KBM-7 (cell line): ENCODE data around the gene ATP8B4.

Experiments
- DNase-seq: peaks from one replicate; pipeline ENCODE4 v3.0.0-alpha.2; 2015
- in situ Hi-C: fragments of 300-500 bp; cut with MboI; formaldehyde crosslinking; loops from 2 replicates; pipeline ENCODE4 v1.14.3; 2020; ENCODE audit warnings: low sequenced_read_pairs, low pct_unique_long_range_greater_than_20kb, mixed read lengths

The ATP8B4 gene

GRCh38 chr15:50071551-50072258, 47.3 kb downstream of the ATP8B4 start:
- in situ Hi-C loops: no loop called here
- no peak for DNase-seq

DNA sequence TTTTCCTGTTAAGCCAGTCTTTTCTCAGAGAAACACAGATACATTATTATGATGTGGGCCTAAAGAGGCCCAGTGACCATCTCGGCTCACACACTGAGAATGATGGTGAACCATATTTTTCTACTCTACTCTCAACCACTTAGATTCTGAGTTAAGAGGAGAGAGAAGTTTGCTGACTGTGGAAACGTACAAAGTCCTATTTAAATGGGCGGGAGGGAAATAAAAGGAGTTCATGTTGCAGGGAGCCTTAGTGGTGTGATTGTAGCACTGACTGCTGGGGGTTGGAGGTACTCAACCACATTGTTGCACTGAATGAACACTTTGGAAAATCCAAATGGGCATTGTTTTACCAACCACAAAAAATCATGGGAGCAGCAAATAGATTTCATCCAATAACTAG, 51.0 kb downstream of the ATP8B4 start:
- no peak for DNase-seq
- in situ Hi-C loops: no loop called here

GRCh38 chr15:50067254-50067653, 51.8 kb downstream of the ATP8B4 start:
- in situ Hi-C loops: no loop called here
- DNase-seq: no peak

- in situ Hi-C loops: no loop called here
- peak; percentile 57 for DNase-seq
Measured at GRCh38 chr15:50066666-50067065, 52.4 kb downstream of the ATP8B4 start.

DNA sequence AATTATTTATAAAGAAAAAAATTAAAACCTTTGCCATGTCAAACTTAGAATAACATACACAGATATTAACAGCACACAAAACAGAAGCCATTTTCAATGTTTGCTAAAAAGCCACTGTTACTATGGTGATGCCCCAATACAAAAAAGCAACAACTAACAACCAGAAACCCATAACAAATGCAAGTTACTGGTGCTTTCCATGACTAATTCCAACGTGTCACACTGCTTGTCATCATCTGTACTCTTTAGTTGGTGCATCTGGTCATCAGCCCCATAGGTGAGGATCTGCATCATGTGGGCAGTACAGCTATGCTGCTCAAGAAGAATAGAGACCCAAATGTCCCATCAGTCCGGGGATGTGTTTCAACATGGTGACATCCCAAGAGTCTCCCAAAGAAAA, 52.8 kb downstream of the ATP8B4 start:
- in situ Hi-C loops: no loop called here
- DNase-seq: peak; percentile 72

GRCh38 chr15:50065279-50065678, 53.8 kb downstream of the ATP8B4 start:
- in situ Hi-C loops: no loop called here
- peak; percentile 89 for DNase-seq

DNA sequence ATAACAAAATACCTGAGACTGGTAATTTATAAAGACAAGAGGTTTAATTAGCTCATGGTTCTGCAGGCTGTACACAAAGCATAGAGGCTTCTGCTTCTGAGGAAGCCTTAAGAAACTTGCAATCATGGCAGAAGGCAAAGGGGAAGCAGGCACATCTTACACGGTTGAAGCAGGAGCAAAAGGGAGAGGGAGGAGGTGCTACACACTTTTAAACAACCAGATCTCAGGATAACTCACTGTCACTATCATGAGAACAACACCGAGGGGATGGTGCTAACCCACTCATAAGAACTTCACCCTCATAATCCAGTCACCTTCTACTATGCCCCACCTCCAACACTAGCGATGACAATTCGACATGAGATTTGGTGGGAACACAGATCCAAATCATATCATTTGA, 54.4 kb downstream of the ATP8B4 start:
- in situ Hi-C loops: no loop called here
- peak; percentile 86 for DNase-seq

GRCh38 chr15:50063226-50063625, 55.8 kb downstream of the ATP8B4 start:
- DNase-seq: no peak
- in situ Hi-C loops: no loop called here

- in situ Hi-C loops: no loop called here
- no peak for DNase-seq
Measured at GRCh38 chr15:50061503-50061902, 57.5 kb downstream of the ATP8B4 start.

GRCh38 chr15:50059883-50060282, 59.1 kb downstream of the ATP8B4 start:
- in situ Hi-C loops: no loop called here

DNA sequence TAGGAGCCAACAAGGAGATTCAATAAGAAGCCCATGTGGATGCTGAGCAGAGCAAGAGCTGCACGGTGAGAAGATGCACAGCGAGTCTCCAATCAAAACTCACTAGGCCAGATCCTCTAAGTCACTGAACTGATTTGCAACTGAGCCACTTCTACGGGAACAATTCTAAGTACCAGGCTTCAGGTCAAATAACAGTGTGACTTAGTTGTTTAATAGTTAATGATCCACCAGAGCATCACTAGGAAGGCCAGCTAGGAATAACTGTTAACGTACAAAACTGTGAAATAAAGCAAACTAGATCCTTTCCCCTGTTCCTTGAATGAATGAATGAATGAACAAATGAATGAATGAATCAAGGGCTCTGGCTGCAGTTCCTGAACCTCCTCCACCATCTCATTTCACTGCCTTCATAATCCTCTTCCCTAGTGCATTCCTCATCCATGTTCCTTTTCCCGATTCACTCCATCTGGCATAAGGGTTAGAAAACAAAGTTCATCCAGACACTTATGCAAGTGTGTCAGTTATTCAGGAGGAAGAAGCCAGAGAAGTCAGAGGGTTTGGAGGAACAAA, 59.7 kb downstream of the ATP8B4 start:
- in situ Hi-C loops: no loop called here

More at GRCh38 chr15:50059883-50060282, 59.1 kb downstream of the ATP8B4 start:
- no peak for DNase-seq

GRCh38 chr15:50057905-50058639, 61.0 kb downstream of the ATP8B4 start:
- in situ Hi-C loops: no loop called here
- DNase-seq: no peak

More for the DNA sequence above, 59.7 kb downstream of the ATP8B4 start:
- no peak for DNase-seq

DNA sequence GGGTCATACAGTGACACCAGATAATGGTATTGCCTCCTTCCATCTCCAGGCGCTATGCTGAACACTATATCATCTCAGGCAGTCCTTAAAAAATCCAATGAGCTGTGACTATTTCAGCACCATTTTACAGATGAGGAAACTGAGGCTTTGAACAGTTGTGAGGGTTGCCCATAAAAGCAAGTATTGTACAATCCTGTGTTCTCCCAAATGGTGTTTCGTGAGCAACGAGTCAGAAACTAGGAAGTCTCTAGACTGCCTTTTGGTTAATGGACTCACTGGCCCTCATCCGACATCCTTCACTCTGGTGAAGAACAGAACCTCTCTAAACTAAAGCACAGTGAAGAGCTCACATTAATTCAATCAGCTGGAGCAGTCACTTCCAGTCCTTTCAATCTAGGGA, 61.8 kb downstream of the ATP8B4 start:
- in situ Hi-C loops: no loop called here
- no peak for DNase-seq

GRCh38 chr15:50055750-50056157, 63.3 kb downstream of the ATP8B4 start:
- peak; percentile 86 for DNase-seq
- in situ Hi-C loops: no loop called here

GRCh38 chr15:50055332-50055731, 63.7 kb downstream of the ATP8B4 start:
- in situ Hi-C loops: no loop called here
- no peak for DNase-seq

GRCh38 chr15:50053055-50053856, 65.8 kb downstream of the ATP8B4 start:
- no peak for DNase-seq
- in situ Hi-C loops: no loop called here

- in situ Hi-C loops: no loop called here
- DNase-seq: peak; percentile 76
Measured at GRCh38 chr15:50051811-50052419, 67.1 kb downstream of the ATP8B4 start.

DNA sequence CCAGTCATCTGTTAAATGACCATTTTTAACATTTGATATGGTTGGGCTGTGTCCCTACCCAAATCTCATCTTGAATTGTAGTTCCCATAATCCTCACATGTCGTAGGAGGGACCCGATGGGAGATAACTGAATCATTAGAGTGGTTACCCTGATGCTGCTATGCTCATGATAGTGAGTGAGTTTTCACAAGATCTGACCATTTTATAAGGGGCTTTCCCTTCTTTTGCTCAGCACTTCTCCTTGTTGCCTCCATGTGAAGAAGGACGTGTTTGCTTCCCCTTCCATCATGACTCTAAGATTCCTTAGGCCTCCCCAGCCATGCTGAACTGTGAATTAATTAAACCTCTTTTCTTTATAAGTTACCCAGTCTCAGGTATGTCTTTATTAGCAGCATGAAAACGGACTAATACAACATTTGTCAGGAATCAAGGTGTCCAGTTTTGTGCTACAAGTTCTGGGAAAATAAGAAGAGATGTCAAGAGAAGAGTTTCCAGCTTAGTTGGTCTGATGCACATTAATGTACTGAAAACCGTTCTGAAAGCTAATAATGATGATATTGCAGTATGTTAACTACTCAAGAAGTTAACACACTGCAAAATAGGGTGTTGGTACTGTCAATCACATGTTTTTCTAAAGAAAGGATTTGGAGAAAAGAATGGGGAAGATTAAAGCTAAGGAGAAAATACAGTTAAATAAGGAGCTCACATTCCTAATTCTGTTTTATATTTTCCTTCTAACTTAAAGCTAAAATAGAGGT, 67.9 kb downstream of the ATP8B4 start:
- in situ Hi-C loops: no loop called here
- no peak for DNase-seq

GRCh38 chr15:50049871-50050270, 69.2 kb downstream of the ATP8B4 start:
- in situ Hi-C loops: no loop called here
- DNase-seq: no peak
